CD4-positive, alpha-beta T cell treated with Interleukin-17A for 1 hour (primary cell): ENCODE results near the gene OR10J1.
"Not testable (repeated sequence)": the region's sequence is repeated elsewhere in the genome, so short reads cannot be mapped to it uniquely, and the experiment has no call there.

ENCODE experiments used
- DNase-seq: peaks from one replicate; pipeline ENCODE4 v3.0.0-alpha.2; 2020

Gene OR10J1

GRCh38 chr1:159439422-159439821 lies at the start of gene OR10J1:
Gene OR10J1, plus strand, starts transcription at chr1:159439722. Its CDS starts 70 bp downstream, at chr1:159439792.
- no peak for DNase-seq

GRCh38 chr1:159406821-159407220 lies 32.7 kb upstream of the OR10J1 start:
- DNase-seq, result no peak

- DNase-seq, result no peak
Observed at GRCh38 chr1:159408862-159409400, 30.6 kb upstream of the OR10J1 start.

GRCh38 chr1:159421821-159422220 lies 17.7 kb upstream of the OR10J1 start:
- DNase-seq, result no peak

- DNase-seq, result no peak
Observed at GRCh38 chr1:159428536-159428935, 11.0 kb upstream of the OR10J1 start.

GRCh38 chr1:159429074-159429861 lies 10.3 kb upstream of the OR10J1 start:
- no peak for DNase-seq

- DNase-seq, result no peak
Observed at GRCh38 chr1:159430985-159431384, 8.5 kb upstream of the OR10J1 start.

- DNase-seq, result no peak
Observed at GRCh38 chr1:159431904-159432303, 7.6 kb upstream of the OR10J1 start, which contains the start of gene OR10J4. Gene OR10J4, plus strand, starts transcription at chr1:159432204.

GRCh38 chr1:159436469-159436868 lies 3.1 kb upstream of the OR10J1 start:
- no peak for DNase-seq

GRCh38 chr1:159441360-159441759 lies 1.8 kb downstream of the OR10J1 start:
- no peak for DNase-seq

- no peak for DNase-seq
Observed at GRCh38 chr1:159442428-159442827, 2.9 kb downstream of the OR10J1 start.

- no peak for DNase-seq
Observed at GRCh38 chr1:159443066-159443750, 3.7 kb downstream of the OR10J1 start.

GRCh38 chr1:159444511-159444910 lies 5.0 kb downstream of the OR10J1 start:
- DNase-seq, result no peak

- no peak for DNase-seq
Observed at GRCh38 chr1:159448181-159448580, 8.7 kb downstream of the OR10J1 start.

- not testable (repeated sequence) for DNase-seq
Observed at GRCh38 chr1:159449605-159450004, 10.1 kb downstream of the OR10J1 start.

GRCh38 chr1:159459551-159459950 lies 20.0 kb downstream of the OR10J1 start:
- no peak for DNase-seq

GRCh38 chr1:159465191-159465603 lies 25.7 kb downstream of the OR10J1 start:
- no peak for DNase-seq

GRCh38 chr1:159468321-159468720 lies 28.8 kb downstream of the OR10J1 start:
- no peak for DNase-seq

GRCh38 chr1:159469921-159470533 lies 30.5 kb downstream of the OR10J1 start:
- no peak for DNase-seq

GRCh38 chr1:159473335-159473734 lies 33.8 kb downstream of the OR10J1 start:
- DNase-seq, result no peak

GRCh38 chr1:159474926-159475325 lies 35.4 kb downstream of the OR10J1 start:
- DNase-seq, result no peak

- no peak for DNase-seq
Observed at GRCh38 chr1:159483501-159483900, 44.0 kb downstream of the OR10J1 start.
